ENCODE data around the gene ADAM12.

ADAM12 gene

DNA sequence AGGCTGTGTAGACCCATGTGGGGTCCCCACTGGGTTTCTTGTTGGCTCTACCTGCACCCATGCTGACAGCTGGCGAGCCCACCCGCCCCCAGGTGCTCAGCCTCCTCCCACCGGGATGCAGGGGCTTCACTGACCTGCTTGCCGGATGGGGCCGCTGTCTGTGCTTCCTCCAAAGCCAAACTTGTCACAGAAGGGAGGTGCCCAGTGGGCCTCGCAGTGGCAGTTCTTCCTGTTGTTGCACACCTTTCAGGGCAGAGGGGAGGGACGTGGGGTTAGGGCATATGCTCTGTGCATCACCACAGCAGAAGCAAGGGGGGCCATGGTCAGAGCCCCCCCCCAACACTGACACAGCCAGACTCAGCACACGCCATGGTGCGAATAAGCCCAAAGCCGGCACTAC, 345.4 kb downstream of the ADAM12 start:
- DNase-seq, result no peak

DNA sequence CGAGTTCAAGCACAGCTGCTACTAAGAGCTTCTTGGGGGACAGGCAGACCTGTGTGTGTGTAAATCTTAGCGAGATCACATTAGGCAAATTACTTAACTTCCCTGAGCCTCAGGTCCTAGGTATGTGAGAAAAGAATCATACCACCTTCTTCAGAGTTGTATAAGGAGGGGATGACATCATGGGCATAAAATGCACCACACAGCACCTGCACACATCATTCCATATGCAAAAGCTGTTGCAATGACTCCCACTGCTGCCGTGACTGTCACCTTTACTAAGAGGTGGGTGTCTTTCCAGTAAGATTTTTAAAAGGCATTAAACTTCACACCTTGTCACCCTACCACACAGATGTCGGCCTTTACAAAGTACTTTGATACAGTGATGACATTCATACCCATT, 345.9 kb downstream of the ADAM12 start:
- DNase-seq, result no peak

DNA sequence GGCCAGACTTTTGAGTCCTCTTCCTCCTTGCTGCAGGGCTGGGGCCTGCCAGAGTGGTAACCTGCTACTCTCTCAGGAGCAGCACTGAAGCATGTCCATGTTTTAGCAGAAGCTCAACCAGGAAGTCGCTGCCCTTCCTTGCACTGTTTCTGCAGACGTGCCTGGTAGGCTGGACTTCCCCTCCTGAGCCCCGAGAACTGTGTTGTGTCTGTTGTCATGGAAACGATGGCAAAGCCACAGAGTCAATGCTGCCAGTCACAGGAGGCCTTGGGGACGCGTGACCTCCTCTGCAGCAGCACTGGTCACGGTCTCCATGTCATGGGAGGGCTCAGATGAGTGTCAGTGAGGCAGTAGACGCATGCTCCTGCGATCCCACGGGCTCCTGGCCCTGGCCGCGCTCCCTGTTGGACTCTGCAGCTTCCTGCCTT, 346.5 kb downstream of the ADAM12 start:
- peak; percentile 94 for DNase-seq

GRCh38 chr10:126041117-126041516, 347.2 kb downstream of the ADAM12 start:
- DNase-seq, result no peak

GRCh38 chr10:126037946-126038345, 350.3 kb downstream of the ADAM12 start:
- no peak for DNase-seq

GRCh38 chr10:126036515-126036914, 351.8 kb downstream of the ADAM12 start:
- no peak for DNase-seq

GRCh38 chr10:126034586-126034985, 353.7 kb downstream of the ADAM12 start:
- no peak for DNase-seq

GRCh38 chr10:126029999-126030398, 358.3 kb downstream of the ADAM12 start:
- no peak for DNase-seq

DNA sequence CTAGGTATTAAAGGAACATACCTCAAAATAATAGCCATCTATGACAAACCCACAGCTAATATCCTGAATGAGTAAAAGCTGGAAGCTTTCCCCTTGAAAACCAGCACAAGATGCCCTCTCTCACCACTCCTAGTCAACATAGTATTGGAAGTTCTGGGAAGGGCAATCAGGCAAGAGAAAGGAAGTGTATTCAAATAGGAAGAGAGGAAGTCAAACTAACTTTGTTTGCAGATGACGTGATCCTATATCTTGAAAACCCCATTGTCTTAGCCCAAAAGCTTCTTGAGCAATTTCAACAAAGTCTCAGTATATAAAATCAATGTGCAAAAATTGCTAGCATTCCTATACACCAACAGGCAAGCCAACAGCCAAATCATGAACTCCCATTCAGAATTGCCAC, 360.6 kb downstream of the ADAM12 start:
- no peak for DNase-seq

GRCh38 chr10:126022841-126023240, 365.4 kb downstream of the ADAM12 start:
- no peak for DNase-seq

GRCh38 chr10:126021833-126022500, 366.3 kb downstream of the ADAM12 start:
- DNase-seq, result peak; percentile 68

DNA sequence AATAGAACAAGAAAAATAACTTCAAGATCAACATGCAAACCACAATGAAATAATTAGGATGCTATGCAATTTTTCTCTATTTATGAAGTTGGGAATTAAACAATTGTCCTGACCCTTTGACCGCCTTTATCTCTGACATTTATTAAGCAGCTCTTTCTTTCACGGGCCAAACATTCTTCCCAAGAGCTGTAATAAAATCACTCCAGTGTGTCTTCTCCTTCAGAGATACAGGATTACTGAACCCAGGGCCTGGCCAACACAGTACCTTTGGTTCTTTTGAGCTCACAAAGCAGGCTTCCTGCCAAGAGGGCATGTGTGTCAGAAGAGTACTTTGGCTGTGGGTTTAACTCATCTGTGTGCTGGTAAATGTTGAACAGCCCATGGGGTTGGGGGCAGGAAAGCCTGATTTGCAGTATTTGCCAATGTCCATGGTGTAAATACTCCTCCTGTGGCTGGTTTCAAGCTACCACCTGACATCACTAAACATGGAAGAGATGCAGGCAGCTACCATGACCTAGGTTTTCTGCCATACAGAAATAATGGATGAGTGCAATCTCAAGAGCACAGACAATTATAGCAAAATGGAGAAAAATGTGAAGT, 370.2 kb downstream of the ADAM12 start:
- DNase-seq, result peak; percentile 94

DNA sequence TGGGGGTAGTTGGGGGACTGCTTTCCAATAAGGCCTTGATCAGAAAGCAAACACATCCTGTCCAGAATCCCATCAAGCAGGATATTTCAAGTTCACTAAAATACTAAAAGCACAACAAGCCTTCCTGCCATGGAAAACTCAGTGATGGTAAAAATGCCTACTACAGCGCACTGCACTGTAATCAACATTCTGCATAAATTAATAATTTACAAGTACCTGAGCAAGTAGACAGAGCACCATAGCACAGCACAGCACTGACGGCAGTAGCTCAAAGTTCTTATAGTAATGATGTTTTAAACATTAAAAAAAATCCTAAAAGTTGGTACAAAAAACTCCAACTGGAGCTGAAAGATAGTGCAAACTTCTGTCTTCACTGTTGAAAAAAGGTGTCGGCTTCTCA, 371.4 kb downstream of the ADAM12 start:
- no peak for DNase-seq

- DNase-seq, result peak; percentile 31
Measured at GRCh38 chr10:126016156-126016805, 372.0 kb downstream of the ADAM12 start.

DNA sequence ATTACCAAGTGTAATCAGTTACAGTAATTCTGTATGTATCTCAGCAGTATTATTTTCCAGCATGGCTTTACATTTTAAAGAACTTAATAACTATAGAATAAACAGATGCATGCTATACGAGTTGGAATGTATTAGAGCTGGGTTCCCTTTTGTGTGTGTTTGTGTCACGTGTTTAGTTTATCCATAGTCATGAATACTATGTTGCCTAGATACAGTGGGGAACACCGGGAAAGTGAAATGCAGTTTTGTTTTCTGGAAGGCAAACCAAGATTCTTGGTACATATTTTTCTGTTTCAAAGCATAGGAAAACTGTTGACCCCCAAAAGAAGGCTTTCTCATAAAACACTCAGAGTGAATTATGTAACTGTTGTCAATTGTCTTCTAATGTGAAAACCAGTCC, 372.9 kb downstream of the ADAM12 start:
- DNase-seq, result peak; percentile 27

- peak; percentile 93 for DNase-seq
Measured at GRCh38 chr10:126014309-126014708, 374.0 kb downstream of the ADAM12 start.

GRCh38 chr10:126013489-126014281, 374.6 kb downstream of the ADAM12 start:
- peak; percentile 73 for DNase-seq

- DNase-seq, result no peak
Measured at GRCh38 chr10:126012485-126012884, 375.8 kb downstream of the ADAM12 start.

GRCh38 chr10:126011995-126012394, 376.3 kb downstream of the ADAM12 start:
- DNase-seq, result no peak

GRCh38 chr10:126009650-126010049, 378.6 kb downstream of the ADAM12 start:
- DNase-seq, result no peak

DNA sequence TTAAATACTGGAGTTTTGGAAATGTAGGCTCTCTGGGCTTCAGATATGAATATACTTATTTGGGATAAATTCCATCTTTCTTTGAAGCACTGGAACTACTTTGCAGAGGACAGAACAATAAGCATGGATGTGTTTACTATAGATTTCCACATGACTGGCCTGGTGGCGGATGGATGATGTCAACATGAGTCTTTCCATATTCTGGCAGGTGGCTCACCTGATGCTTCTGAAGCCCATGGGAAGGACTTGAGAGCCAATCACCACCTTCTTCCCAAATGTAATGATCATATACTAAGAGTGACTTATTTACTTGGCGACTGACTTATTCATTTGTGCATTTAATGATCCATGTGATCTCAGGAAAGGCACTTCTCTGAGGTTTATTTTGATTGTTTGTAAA, 381.4 kb downstream of the ADAM12 start:
- DNase-seq, result no peak

DNA sequence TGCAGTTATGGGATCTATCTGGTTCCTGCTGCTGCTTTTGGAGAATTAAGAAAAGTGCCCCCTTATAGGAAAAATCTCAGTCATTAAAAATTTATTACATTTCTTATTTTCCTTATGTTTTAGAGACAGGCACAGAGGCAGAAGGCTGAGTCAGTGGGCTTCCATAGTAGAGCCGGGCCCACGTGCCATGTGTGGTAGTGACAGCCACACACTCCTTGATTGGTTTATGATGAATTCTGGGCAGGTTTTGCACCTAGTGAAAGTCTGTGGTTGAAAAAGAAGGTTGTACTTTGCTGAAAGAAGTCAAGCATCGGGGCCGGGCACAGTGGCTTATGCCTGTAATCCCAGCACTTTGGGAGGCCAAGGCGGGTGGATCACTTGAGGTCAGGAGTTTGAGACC, 382.0 kb downstream of the ADAM12 start:
- no peak for DNase-seq

GRCh38 chr10:126004752-126005151, 383.5 kb downstream of the ADAM12 start:
- DNase-seq, result no peak

- no peak for DNase-seq
Measured at GRCh38 chr10:126001576-126001975, 386.7 kb downstream of the ADAM12 start.
